Measurements from ENCODE around the gene AREG. TPM values are rescaled to one million over a fixed set of nuclear protein-coding genes. Genes with fewer than 3 reads are reported as not detected.

The AREG gene
- total and polyA plus RNA-seq, 2 of the 4 experiments (the other 2 are of a cell fraction): 0.17 to 0.18 TPM

DNA sequence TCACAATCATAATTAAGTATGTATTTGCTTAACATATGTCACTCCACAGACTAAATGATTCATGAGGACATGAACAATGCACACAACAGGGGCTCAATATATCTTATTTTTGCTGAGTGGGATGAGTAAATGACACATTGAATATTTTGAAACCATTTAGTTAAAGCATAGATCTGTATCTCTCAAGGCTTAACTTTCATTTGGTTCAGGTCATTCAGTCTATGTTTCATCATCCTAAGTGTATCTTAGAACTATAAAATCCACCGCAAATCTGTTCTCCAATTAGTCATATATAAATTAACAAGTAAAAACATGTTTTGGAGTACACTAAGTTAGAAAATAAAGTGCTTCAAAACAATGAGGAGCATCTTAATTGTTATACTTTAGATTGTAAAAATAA lies 45.8 kb downstream of the AREG start:
- H3K4me1 ChIP-seq (ENCODE audit: control insufficient read depth, insufficient read depth, low read length): no peaks in the 10 kb centered on the region
- no peaks in the 10 kb centered on the region for H3K9me3 ChIP-seq (ENCODE audit: control insufficient read depth, insufficient read depth, low read length)
- no peak overlapping the region for H3K27ac ChIP-seq (ENCODE audit: insufficient read depth, low read length)
- no peak overlapping the region for H3K4me3 ChIP-seq (ENCODE audit: insufficient read depth, low read depth, low read length)
- H2AK9ac ChIP-seq (replicated peaks; ENCODE audit: low read depth, low read length, poor library complexity): no peak overlapping the region
- H3K4ac ChIP-seq (ENCODE audit: low read depth, low read length): no peak overlapping the region
- in situ Hi-C loops (cut with MboI; ENCODE audit: low sequenced_read_pairs): no loop called here
- H3K9ac ChIP-seq (ENCODE audit: low read depth, low read length): no peak overlapping the region
- no CpG with 5 or more reads among the region's 1 CpG for WGBS, 2 experiments (ENCODE audit: extremely low coverage in 2 of 2, insufficient read length in 1 of 2)
- dilution Hi-C loops (cut with HindIII; ENCODE audit: low sequenced_read_pairs, unreplicated experiment): no loop called here
- H4K20me1 ChIP-seq (ENCODE audit: insufficient read depth, low read length): no peaks in the 10 kb centered on the region
- DNase-seq: no peak
- H3K56ac ChIP-seq (ENCODE audit: extremely low read depth, insufficient read depth, low read length): no peak overlapping the region
- H4K91ac ChIP-seq (ENCODE audit: insufficient read depth, low read depth, low read length): no peak overlapping the region
- ChIA-PET POLR2A (ENCODE audit: unreplicated experiment) (no interaction called here), CTCF (interaction anchor here (1.3 kb wide), 1 partner anchor 45 kb away, joined by 4 read pairs; the partner anchor contains the start of gene AREG)
- BruUV-seq (replicated peaks): no TSS peak
- H2AFZ ChIP-seq (replicated peaks; ENCODE audit: low read length, poor library complexity): no peak overlapping the region
- H2BK15ac ChIP-seq (ENCODE audit: low read depth, low read length): no peak overlapping the region
- no peaks in the 10 kb centered on the region for H3K9me1 ChIP-seq (ENCODE audit: insufficient read depth, low read length)
- H2AK5ac ChIP-seq (ENCODE audit: low read depth, low read length): no peak overlapping the region
- H2BK120ac ChIP-seq (ENCODE audit: low read depth, low read length): no peak overlapping the region
- no peak overlapping the region for H4K5ac ChIP-seq (ENCODE audit: low read depth, low read length)
- H3K18ac ChIP-seq (ENCODE audit: low read depth, low read length): no peak overlapping the region
- no peak overlapping the region for H3K4me2 ChIP-seq (ENCODE audit: low read depth, low read length)
- H3K23ac ChIP-seq (ENCODE audit: low read depth, low read length): no peak overlapping the region
- H4K8ac ChIP-seq (ENCODE audit: low read depth in 2 of 2, low read length in 2 of 2): no peak overlapping the region
- no peak overlapping the region for H2BK5ac ChIP-seq (ENCODE audit: low read depth, low read length, poor library complexity, severe bottlenecking)
- no peak overlapping the region for H3K14ac ChIP-seq (replicated peaks; ENCODE audit: low read depth, low read length)
- no peaks in the 10 kb centered on the region for H3K79me1 ChIP-seq (ENCODE audit: low read depth in 1 of 2, low read length in 2 of 2)
- ATAC-seq (ENCODE audit: low read depth): no peak
- no peaks in the 10 kb centered on the region for H3K27me3 ChIP-seq (ENCODE audit: control insufficient read depth, insufficient read depth, low read length)
- no peak for TF ChIP-seq NFE2L2 (IDR thresholded peaks at IDR 0.05; ENCODE audit: low read depth, low read length)
- H3K36me3 ChIP-seq (ENCODE audit: control insufficient read depth, insufficient read depth, low read length): no peaks in the 10 kb centered on the region
- no peak overlapping the region for H2BK20ac ChIP-seq (ENCODE audit: low read depth, low read length)
- intact Hi-C loops (cut with micrococcal nuclease): no loop called here

All from IMR-90 (cell line).